ENCODE results near the gene PIP5K1C. TPM values are rescaled to one million over a fixed set of nuclear protein-coding genes. Genes with fewer than 3 reads are reported as not detected.

PIP5K1C gene
- total RNA-seq, 1 donor from 2014 or later: 40.1 TPM

DNA sequence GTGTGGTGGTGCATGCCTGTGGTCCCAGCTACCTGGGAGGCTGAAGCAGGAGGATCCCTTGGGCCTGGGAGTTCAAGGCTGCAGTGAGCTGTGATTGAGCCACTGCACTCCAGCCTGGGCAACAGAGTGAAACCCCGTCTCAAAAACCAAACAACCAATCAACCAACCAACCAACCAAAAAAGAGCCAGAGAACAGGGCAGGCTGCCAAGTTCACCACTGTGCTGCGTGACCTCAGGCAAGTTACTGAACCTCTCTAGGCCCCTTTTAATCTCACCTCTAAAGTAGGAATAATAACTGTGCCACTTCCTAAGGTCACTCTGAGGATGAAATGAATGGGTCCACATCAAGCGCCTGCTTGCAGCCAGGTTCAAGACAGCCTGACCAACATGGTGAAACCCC lies 24.9 kb upstream of the PIP5K1C start:
- no peaks in the 10 kb centered on the region for H3K9me3 Mint-ChIP-seq
- peaks cover 71% of the 10 kb centered on the region for H3K27me3 Mint-ChIP-seq (ENCODE audit: low read depth)
- DNase-seq (ENCODE audit: low read depth, low spot score): no peak
- no peaks in the 10 kb centered on the region for H3K36me3 Mint-ChIP-seq (ENCODE audit: low read depth)
- TF ChIP-seq, protein P1, sequence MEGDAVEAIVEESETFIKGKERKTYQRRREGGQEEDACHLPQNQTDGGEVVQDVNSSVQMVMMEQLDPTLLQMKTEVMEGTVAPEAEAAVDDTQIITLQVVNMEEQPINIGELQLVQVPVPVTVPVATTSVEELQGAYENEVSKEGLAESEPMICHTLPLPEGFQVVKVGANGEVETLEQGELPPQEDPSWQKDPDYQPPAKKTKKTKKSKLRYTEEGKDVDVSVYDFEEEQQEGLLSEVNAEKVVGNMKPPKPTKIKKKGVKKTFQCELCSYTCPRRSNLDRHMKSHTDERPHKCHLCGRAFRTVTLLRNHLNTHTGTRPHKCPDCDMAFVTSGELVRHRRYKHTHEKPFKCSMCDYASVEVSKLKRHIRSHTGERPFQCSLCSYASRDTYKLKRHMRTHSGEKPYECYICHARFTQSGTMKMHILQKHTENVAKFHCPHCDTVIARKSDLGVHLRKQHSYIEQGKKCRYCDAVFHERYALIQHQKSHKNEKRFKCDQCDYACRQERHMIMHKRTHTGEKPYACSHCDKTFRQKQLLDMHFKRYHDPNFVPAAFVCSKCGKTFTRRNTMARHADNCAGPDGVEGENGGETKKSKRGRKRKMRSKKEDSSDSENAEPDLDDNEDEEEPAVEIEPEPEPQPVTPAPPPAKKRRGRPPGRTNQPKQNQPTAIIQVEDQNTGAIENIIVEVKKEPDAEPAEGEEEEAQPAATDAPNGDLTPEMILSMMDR (conservative IDR thresholded peaks at IDR 0.05): no peak
- H3K4me1 Mint-ChIP-seq: no peaks in the 10 kb centered on the region
- no peak overlapping the region for H3K4me3 Mint-ChIP-seq
- no peak overlapping the region for H3K27ac Mint-ChIP-seq (ENCODE audit: unreplicated experiment)

DNA sequence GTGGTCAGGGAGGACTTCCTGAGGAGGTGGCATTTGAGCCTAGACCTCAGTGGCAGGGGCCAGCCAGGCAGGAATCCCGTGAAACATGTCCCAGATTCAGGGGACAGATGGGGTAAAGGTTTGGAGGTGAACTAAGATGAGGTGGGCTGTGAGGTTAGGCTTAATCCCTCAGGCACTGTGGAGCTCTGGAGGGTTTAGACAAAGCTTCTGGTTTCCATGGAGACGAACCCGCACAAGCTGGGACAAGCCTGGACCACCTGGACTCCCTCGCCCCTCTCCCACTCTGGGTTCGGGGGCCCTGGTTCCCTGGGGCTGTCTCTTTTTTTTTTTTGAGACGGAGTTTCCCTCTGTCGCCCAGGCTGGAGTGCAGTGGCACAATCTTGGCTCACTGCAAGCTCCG lies 23.6 kb upstream of the PIP5K1C start:
- no peak overlapping the region for H3K4me3 Mint-ChIP-seq
- H3K9me3 Mint-ChIP-seq: no peaks in the 10 kb centered on the region
- TF ChIP-seq, protein P1 (conservative IDR thresholded peaks at IDR 0.05): no peak
- DNase-seq (ENCODE audit: low read depth, low spot score): no peak
- H3K36me3 Mint-ChIP-seq (ENCODE audit: low read depth): no peaks in the 10 kb centered on the region
- no peak overlapping the region for H3K27ac Mint-ChIP-seq (ENCODE audit: unreplicated experiment)
- peaks cover 81% of the 10 kb centered on the region for H3K27me3 Mint-ChIP-seq (ENCODE audit: low read depth)
- H3K4me1 Mint-ChIP-seq: no peaks in the 10 kb centered on the region

DNA sequence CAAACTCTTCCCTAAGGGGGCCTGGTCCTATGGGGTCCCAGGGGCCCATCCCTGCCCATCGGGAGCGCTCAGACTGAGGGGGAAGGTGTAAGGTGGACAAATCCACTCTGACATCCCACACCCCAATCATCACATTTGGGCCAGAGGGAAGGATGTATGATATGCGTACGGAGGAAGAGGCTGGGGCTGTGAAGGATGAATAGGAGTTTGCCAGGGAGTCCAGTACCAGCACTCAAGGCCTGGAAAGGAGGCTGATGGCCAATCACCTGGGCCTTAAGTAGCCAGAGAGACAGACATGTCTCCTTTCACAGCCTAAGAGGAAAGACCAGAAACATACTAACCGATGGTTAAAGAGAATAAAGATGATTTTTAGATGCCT lies 22.8 kb upstream of the PIP5K1C start:
- no peak for DNase-seq (ENCODE audit: low read depth, low spot score)
- no peaks in the 10 kb centered on the region for H3K36me3 Mint-ChIP-seq (ENCODE audit: low read depth)
- TF ChIP-seq, protein P1 (conservative IDR thresholded peaks at IDR 0.05): no peak
- no peak overlapping the region for H3K27ac Mint-ChIP-seq (ENCODE audit: unreplicated experiment)
- H3K4me1 Mint-ChIP-seq: no peaks in the 10 kb centered on the region
- H3K9me3 Mint-ChIP-seq: no peaks in the 10 kb centered on the region
- peaks cover 81% of the 10 kb centered on the region for H3K27me3 Mint-ChIP-seq (ENCODE audit: low read depth)
- no peak overlapping the region for H3K4me3 Mint-ChIP-seq

DNA sequence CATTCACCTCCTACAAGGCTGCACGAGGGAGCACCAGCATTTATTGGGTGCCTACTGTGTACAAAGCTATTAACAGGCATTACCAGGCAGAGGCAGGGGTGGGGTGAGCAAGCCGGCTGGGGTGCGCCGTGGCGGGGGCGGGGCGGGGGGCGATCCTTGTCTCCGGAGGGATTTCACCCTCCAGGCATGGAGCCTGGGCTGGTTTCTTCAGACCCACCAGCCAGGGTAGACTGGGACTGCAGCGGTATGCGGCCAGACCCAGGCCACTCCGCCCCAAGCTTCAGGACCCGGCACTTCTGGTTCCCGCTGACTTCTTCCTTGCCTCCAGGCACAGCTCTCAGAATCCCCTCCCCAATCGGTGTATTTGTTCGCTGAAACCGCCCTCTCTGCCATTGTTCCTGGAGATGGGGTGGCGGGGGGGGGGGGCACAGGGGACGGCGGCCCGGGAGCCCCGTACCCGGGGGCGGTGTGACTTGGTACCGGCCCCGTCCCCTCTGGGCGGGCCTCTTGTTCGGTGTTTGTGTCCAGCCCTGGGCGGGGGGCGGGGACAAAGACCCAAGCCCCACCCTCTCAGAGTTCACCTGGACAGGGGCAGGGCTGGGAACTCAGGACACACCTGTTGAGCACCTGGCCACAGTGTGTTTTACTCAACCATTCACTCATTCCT lies 22.3 kb upstream of the PIP5K1C start:
- Mint-ChIP-seq H3K9me3 (no peaks in the 10 kb centered on the region), H3K4me1 (no peaks in the 10 kb centered on the region), H3K36me3 (ENCODE audit: low read depth) (no peaks in the 10 kb centered on the region), H3K4me3 (no peak overlapping the region), H3K27me3 (ENCODE audit: low read depth) (peaks cover 81% of the 10 kb centered on the region), H3K27ac (ENCODE audit: unreplicated experiment) (no peak overlapping the region)
- TF ChIP-seq, protein P1 (conservative IDR thresholded peaks at IDR 0.05): no peak
- DNase-seq (ENCODE audit: low read depth, low spot score): no peak

DNA sequence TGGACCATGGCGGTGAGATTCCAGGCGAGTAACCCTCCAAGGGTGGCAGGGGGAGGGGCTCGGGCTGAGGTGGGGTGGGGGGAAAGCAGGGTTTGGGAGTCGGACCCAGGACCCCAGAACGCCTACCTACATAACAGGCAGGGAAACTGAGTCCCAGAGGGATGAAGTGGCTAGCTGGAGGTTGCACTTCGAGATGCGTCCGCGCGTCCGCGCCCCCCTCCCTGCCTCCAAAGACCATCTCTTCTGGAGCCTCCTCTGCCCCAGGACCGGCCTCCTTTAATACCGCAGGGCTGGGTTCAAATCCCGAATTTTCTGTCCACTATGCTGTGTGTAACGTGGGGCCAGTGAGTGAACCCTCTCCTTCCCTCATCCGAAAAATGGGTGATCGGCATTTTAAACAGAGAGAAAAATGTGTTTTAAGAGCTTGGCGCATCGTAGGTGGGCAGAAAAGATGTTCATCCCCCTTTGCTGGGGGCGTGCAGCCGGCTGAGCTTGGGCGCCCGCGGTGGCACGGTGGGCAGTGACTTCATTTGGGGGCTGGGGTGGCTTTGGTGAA lies 21.7 kb upstream of the PIP5K1C start:
- Mint-ChIP-seq H3K4me3 (no peak overlapping the region), H3K36me3 (ENCODE audit: low read depth) (no peaks in the 10 kb centered on the region), H3K4me1 (no peaks in the 10 kb centered on the region), H3K9me3 (no peaks in the 10 kb centered on the region), H3K27ac (ENCODE audit: unreplicated experiment) (no peak overlapping the region), H3K27me3 (ENCODE audit: low read depth) (peaks cover 80% of the 10 kb centered on the region)
- DNase-seq (ENCODE audit: low read depth, low spot score): no peak
- TF ChIP-seq, protein P1 (conservative IDR thresholded peaks at IDR 0.05): no peak

All from neural crest cell (in vitro differentiated cells).